A549 (cell line): Measurements from ENCODE around the gene SLC31A1. TPM values are rescaled to one million over a fixed set of nuclear protein-coding genes. Genes with fewer than 3 reads are reported as not detected.

Experiments used
- ATAC-seq, 2 experiments: fragments of 200-7000 bp in 1 of 2; fragments of >200 bp in 1 of 2; cut with Nextera tagmentation in 1 of 2; cut with Tn5 transposase in 1 of 2; 3 replicates each; pipeline versions ENCODE4 v1.8.0 to v1.9.1; 2018 to 2020; ENCODE audit warnings: mild to moderate bottlenecking in 1 of 2, moderate library complexity in 1 of 2
- CTCF ChIA-PET: fragments of 300-600 bp; sonication (Branson Sonifier 250); formaldehyde crosslinking; extraction: SDS; loops from one replicate; lab custom pipeline; 2021; ENCODE audit warnings: antibody characterized with exemption, inconsistent platforms; lab: Yijun Ruan, JAX
- POLR2A ChIA-PET: fragments of 350-600 bp; formaldehyde crosslinking; extraction: SDS; loops from one replicate; lab custom pipeline; 2021; ENCODE audit warnings: antibody characterized with exemption, inconsistent platforms; lab: Yijun Ruan, JAX
- DNase-seq, 2 experiments: peaks; one replicate each; pipeline versions ENCODE4 v3.0.0 to v3.0.0-alpha.2; 2011 to 2016; ENCODE audit warnings: low read depth in 1 of 2, low spot score in 1 of 2
- FAIRE-seq: peaks from 2 replicates; lab custom pipeline; 2011; peaks lifted over from hg19 to GRCh38; lab: Jason Lieb, UNC
- H3K27ac ChIP-seq, 2 experiments: fragments of >200 bp; sonication (Bioruptor Twin); formaldehyde crosslinking; 3 replicates each; pipeline ENCODE4 v1.5.1; 2016 to 2017
- H3K4me1 ChIP-seq: fragments of >200 bp; sonication (Bioruptor Twin); formaldehyde crosslinking; 3 replicates; pipeline ENCODE4 v1.6.1; 2016
- H3K4me2 ChIP-seq: fragments of >200 bp; sonication (Bioruptor Twin); formaldehyde crosslinking; 3 replicates; pipeline ENCODE4 v1.6.1; 2016
- H3K4me3 ChIP-seq: fragments of >200 bp; sonication (Bioruptor Twin); formaldehyde crosslinking; 3 replicates; pipeline ENCODE4 v1.5.1; 2016
- H3K9me3 ChIP-seq: fragments of >200 bp; sonication (Bioruptor Twin); formaldehyde crosslinking; 3 replicates; pipeline ENCODE4 v1.6.1; 2016
- ATOH8 ChIP-seq: fragments of 250-450 bp; sonication (Bioruptor Pico); IDR thresholded peaks from 2 replicates; pipeline ENCODE4 v1.5.0; 2020; ENCODE audit warnings: low read depth, mild to moderate bottlenecking, moderate library complexity
- BCL3 ChIP-seq: fragments of >200 bp; sonication (Bioruptor Twin); formaldehyde crosslinking; IDR thresholded peaks from 3 replicates; pipeline ENCODE4 v1.6.1; 2016
- BHLHE40 ChIP-seq: IDR thresholded peaks from 2 replicates; pipeline ENCODE4 v1.6.1; 2012; ENCODE audit warnings: low read depth, low read length, inconsistent platforms
- CBX2 ChIP-seq: fragments of 200-600 bp; sonication (generic); IDR thresholded peaks from 2 replicates; pipeline ENCODE4 v1.6.1; 2016; ENCODE audit warnings: low read depth, mild to moderate bottlenecking, borderline replicate concordance
- CEBPB ChIP-seq, 2 experiments: fragments of >200 bp in 1 of 2; sonication (Bioruptor Twin) in 1 of 2; formaldehyde crosslinking in 1 of 2; IDR thresholded peaks; 2 replicates each; pipeline ENCODE4 v1.6.1; 2012 to 2016
- CHD4 ChIP-seq: fragments of 200-600 bp; sonication (generic); IDR thresholded peaks from 2 replicates; pipeline ENCODE4 v1.6.1; 2016; ENCODE audit warnings: antibody characterized with exemption, mild to moderate bottlenecking, borderline replicate concordance
- CTCF ChIP-seq: fragments of >200 bp; sonication (Bioruptor Twin); formaldehyde crosslinking; IDR thresholded peaks from 3 replicates; pipeline ENCODE4 v1.5.1; 2016
- E2F6 ChIP-seq: IDR thresholded peaks from 2 replicates; pipeline ENCODE4 v1.6.1; 2012; ENCODE audit warnings: low read depth, borderline replicate concordance
- EHF ChIP-seq: fragments of 250-450 bp; sonication (Bioruptor Pico); IDR thresholded peaks from 2 replicates; pipeline ENCODE4 v1.5.0; 2020; ENCODE audit warnings: mild to moderate bottlenecking
- EHMT2 ChIP-seq: fragments of 200-600 bp; sonication (generic); IDR thresholded peaks from 2 replicates; pipeline ENCODE4 v1.6.1; 2016; ENCODE audit warnings: antibody characterized with exemption, low read depth, mild to moderate bottlenecking, moderate library complexity
- ESRRA ChIP-seq: fragments of 150-350 bp; IDR thresholded peaks from 2 replicates; pipeline ENCODE4 v1.6.1; 2014; ENCODE audit warnings: mild to moderate bottlenecking, low read length, borderline replicate concordance
- FOSL2 ChIP-seq, 2 experiments: fragments of 450-650 bp in 1 of 2; fragments of >200 bp in 1 of 2; sonication (Bioruptor Twin) in 1 of 2; formaldehyde crosslinking; IDR thresholded peaks; 2 replicates each; pipeline versions ENCODE4 v1.5.0 to v1.6.1; 2016 to 2020; ENCODE audit warnings: mild to moderate bottlenecking in 1 of 2, moderate library complexity in 1 of 2
- HEYL ChIP-seq: fragments of 250-450 bp; sonication (Bioruptor Pico); IDR thresholded peaks from 2 replicates; pipeline ENCODE4 v1.8.0; 2021; ENCODE audit warnings: mild to moderate bottlenecking, moderate library complexity
- HOXA7 ChIP-seq: fragments of 250-450 bp; sonication (Bioruptor Pico); IDR thresholded peaks from 2 replicates; pipeline ENCODE4 v1.5.0; 2020; ENCODE audit warnings: mild to moderate bottlenecking, moderate library complexity
- HOXB13 ChIP-seq: fragments of 250-450 bp; sonication (Bioruptor Pico); IDR thresholded peaks from 2 replicates; pipeline ENCODE4 v1.5.0; 2020; ENCODE audit warnings: low read depth, mild to moderate bottlenecking, moderate library complexity
- JUNB ChIP-seq: fragments of >200 bp; sonication (Bioruptor Twin); formaldehyde crosslinking; IDR thresholded peaks from 2 replicates; pipeline ENCODE4 v1.6.1; 2016
- KDM5A ChIP-seq: fragments of 200-600 bp; sonication (generic); IDR thresholded peaks from 2 replicates; pipeline ENCODE4 v1.6.1; 2016; ENCODE audit warnings: antibody characterized with exemption, mild to moderate bottlenecking
- MYC ChIP-seq: IDR thresholded peaks from 2 replicates; pipeline ENCODE4 v1.6.1; 2012; ENCODE audit warnings: mild to moderate bottlenecking, inconsistent platforms, low read length, improper control_type of control experiment, borderline replicate concordance
- PHF8 ChIP-seq: fragments of 200-600 bp; sonication (generic); IDR thresholded peaks from 2 replicates; pipeline ENCODE4 v1.6.1; 2016; ENCODE audit warnings: low read depth, mild to moderate bottlenecking, antibody characterized with exemption, moderate library complexity, borderline replicate concordance
- POLR2A ChIP-seq: IDR thresholded peaks from 2 replicates; pipeline ENCODE4 v1.6.1; 2012; ENCODE audit warnings: mild to moderate bottlenecking, low read length
- RNF2 ChIP-seq: fragments of 200-600 bp; sonication (generic); IDR thresholded peaks from 2 replicates; pipeline ENCODE4 v1.6.1; 2016; ENCODE audit warnings: low read depth, mild to moderate bottlenecking, antibody characterized with exemption, moderate library complexity, borderline replicate concordance
- SREBF2 ChIP-seq: fragments of 450-650 bp; IDR thresholded peaks from 2 replicates; pipeline ENCODE4 v1.6.1; 2014; ENCODE audit warnings: mild to moderate bottlenecking, moderate library complexity
- TFCP2L1 ChIP-seq: fragments of 250-450 bp; sonication (Bioruptor Pico); IDR thresholded peaks from 2 replicates; pipeline ENCODE4 v1.5.0; 2021; ENCODE audit warnings: mild to moderate bottlenecking
- TP53 ChIP-seq: fragments of 250-450 bp; sonication (Bioruptor Pico); IDR thresholded peaks from 2 replicates; pipeline ENCODE4 v1.5.0; 2021; ENCODE audit warnings: mild to moderate bottlenecking, moderate library complexity
- ZSCAN20 ChIP-seq: fragments of 250-450 bp; sonication (Bioruptor Pico); IDR thresholded peaks from 2 replicates; pipeline ENCODE4 v1.8.0; 2022; ENCODE audit warnings: mild to moderate bottlenecking, moderate library complexity
- WGBS: methylation state at CpG from one replicate; pipeline ENCODE4 v1.1.6; 2017; ENCODE audit errors: missing lambda C conversion rate; 5-methylcytosine and 5-hydroxymethylcytosine counted together
- polyA plus RNA-seq, 4 experiments: library from polyadenylated mRNA; depleted of rRNA in 3 of 4; stranded (reverse); fragments of >200 nt; fragmentation: RNase III in 1 of 4; extraction: RNeasy Plus Mini Kit Qiagen cat#74134 plus additional on column Dnase treatment in 1 of 4; gene quantifications; 2 replicates in 3 of 4; 3 replicates in 1 of 4; pipeline ENCODE4 v1.2.3, GENCODE V29; 2011 to 2017

The SLC31A1 gene
- polyA plus RNA-seq, 2 of the 4 experiments (the other 2 are of a cell fraction) = 24.2 to 27.9 TPM

GRCh38 chr9:113299800-113300292 is 78.5 kb downstream of the SLC31A1 start:
- TF ChIP-seq TP53 (CRISPR knock-in tag) (no peak), JUNB (no peak), CBX2 (no peak), POLR2A (no peak), E2F6 (no peak), RNF2 (no peak), BCL3 (no peak), HEYL (CRISPR knock-in tag) (no peak), TFCP2L1 (CRISPR knock-in tag) (no peak), PHF8 (no peak), CTCF (no peak), HOXB13 (CRISPR knock-in tag) (no peak), EHMT2 (no peak), CHD4 (no peak), BHLHE40 (no peak)
- TF ChIP-seq, all 56 proteins: peak for 0
- H3K4me3 ChIP-seq = no peak overlapping the region
- H3K4me2 ChIP-seq = 0 out of 3 replicates have a peak overlapping the region, but pooled peaks have one; percentile 16
- 47% methylated on average over 8 of the region's 8 CpGs for WGBS
- no peak for ATAC-seq
- H3K27ac ChIP-seq = no peak overlapping the region
- ChIA-PET CTCF (interaction anchor here (0.6 to 1.3 kb wide), 4 partner anchors 9 to 14 kb away, joined by 3 to 5 read pairs (median 3); no protein-coding TSS in a partner anchor), POLR2A (no interaction called here)
- peak in 1 of 2 experiments; percentile 17 for DNase-seq
- H3K9me3 ChIP-seq = no peaks in the 10 kb centered on the region
- FAIRE-seq = no peak
- no peaks in the 10 kb centered on the region for H3K4me1 ChIP-seq

- FAIRE-seq = no peak
- ChIA-PET POLR2A (no interaction called here), CTCF (no interaction called here)
- Histone ChIP-seq H3K4me2 (no peak overlapping the region), H3K27ac (no peak overlapping the region), H3K9me3 (no peaks in the 10 kb centered on the region), H3K4me1 (no peaks in the 10 kb centered on the region), H3K4me3 (no peak overlapping the region)
- 75% methylated on average over 8 of the region's 8 CpGs for WGBS
- no peak for DNase-seq
- ATAC-seq = no peak
- TF ChIP-seq ZSCAN20 (no peak), FOSL2 (IDR thresholded peaks at IDR 0.05) (no peak), FOSL2 (CRISPR knock-in tag; IDR thresholded peaks at IDR 0.05) (no peak), SREBF2 (no peak), MYC (no peak), ATOH8 (no peak), CEBPB (IDR thresholded peaks at IDR 0.05) (no peak), KDM5A (no peak), EHF (CRISPR knock-in tag) (no peak), HOXA7 (CRISPR knock-in tag) (no peak), EHMT2 (no peak), ESRRA (no peak)
Observed at GRCh38 chr9:113301548-113301947, 80.2 kb downstream of the SLC31A1 start.
